ENCODE results near the gene PRKCA.

- TF ChIP-seq, protein P1, sequence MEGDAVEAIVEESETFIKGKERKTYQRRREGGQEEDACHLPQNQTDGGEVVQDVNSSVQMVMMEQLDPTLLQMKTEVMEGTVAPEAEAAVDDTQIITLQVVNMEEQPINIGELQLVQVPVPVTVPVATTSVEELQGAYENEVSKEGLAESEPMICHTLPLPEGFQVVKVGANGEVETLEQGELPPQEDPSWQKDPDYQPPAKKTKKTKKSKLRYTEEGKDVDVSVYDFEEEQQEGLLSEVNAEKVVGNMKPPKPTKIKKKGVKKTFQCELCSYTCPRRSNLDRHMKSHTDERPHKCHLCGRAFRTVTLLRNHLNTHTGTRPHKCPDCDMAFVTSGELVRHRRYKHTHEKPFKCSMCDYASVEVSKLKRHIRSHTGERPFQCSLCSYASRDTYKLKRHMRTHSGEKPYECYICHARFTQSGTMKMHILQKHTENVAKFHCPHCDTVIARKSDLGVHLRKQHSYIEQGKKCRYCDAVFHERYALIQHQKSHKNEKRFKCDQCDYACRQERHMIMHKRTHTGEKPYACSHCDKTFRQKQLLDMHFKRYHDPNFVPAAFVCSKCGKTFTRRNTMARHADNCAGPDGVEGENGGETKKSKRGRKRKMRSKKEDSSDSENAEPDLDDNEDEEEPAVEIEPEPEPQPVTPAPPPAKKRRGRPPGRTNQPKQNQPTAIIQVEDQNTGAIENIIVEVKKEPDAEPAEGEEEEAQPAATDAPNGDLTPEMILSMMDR (IDR thresholded peaks at IDR 0.05): no peak
- no peak for TF ChIP-seq POLR2A (IDR thresholded peaks at IDR 0.05)
Measured at GRCh38 chr17:66860204-66860603, 557.8 kb downstream of the PRKCA start.

All from gastroesophageal sphincter (tissue), 3 donors.